ENCODE measurements around the gene LHFPL2. TPM values are rescaled to one million over a fixed set of nuclear protein-coding genes. Genes with fewer than 3 reads are reported as not detected.

The LHFPL2 gene
- polyA plus RNA-seq, 1 donor = 40.7 TPM

- Histone ChIP-seq H3K27ac (ENCODE audit: low read length) (no peak overlapping the region), H3K9me3 (ENCODE audit: control insufficient read depth, low read depth, low read length) (no peaks in the 10 kb centered on the region), H3K4me3 (ENCODE audit: low read length) (no peak overlapping the region), H3K36me3 (ENCODE audit: control insufficient read depth, insufficient read depth, low read length) (peaks cover 44% of the 10 kb centered on the region), H3K4me1 (ENCODE audit: control insufficient read depth, insufficient read depth, low read length) (peaks cover 28% of the 10 kb centered on the region), H3K27me3 (ENCODE audit: control insufficient read depth, insufficient read depth, low read length) (no peaks in the 10 kb centered on the region)
- WGBS (ENCODE audit: insufficient coverage, low lambda C conversion rate) = no CpG with 5 or more reads among the region's 2 CpGs
- DNase-seq = no peak
Measured at GRCh38 chr5:78633700-78634099, 14.9 kb downstream of the LHFPL2 start.

GRCh38 chr5:78632467-78632866 is 16.1 kb downstream of the LHFPL2 start:
- H3K4me3 ChIP-seq (ENCODE audit: low read length) = no peak overlapping the region
- peaks cover 51% of the 10 kb centered on the region for H3K36me3 ChIP-seq (ENCODE audit: control insufficient read depth, insufficient read depth, low read length)
- WGBS (ENCODE audit: insufficient coverage, low lambda C conversion rate) = no CpG with 5 or more reads among the region's 2 CpGs
- H3K9me3 ChIP-seq (ENCODE audit: control insufficient read depth, low read depth, low read length) = no peaks in the 10 kb centered on the region
- no peak overlapping the region for H3K27ac ChIP-seq (ENCODE audit: low read length)
- H3K4me1 ChIP-seq (ENCODE audit: control insufficient read depth, insufficient read depth, low read length) = peaks cover 28% of the 10 kb centered on the region
- DNase-seq = no peak
- no peaks in the 10 kb centered on the region for H3K27me3 ChIP-seq (ENCODE audit: control insufficient read depth, insufficient read depth, low read length)

DNA sequence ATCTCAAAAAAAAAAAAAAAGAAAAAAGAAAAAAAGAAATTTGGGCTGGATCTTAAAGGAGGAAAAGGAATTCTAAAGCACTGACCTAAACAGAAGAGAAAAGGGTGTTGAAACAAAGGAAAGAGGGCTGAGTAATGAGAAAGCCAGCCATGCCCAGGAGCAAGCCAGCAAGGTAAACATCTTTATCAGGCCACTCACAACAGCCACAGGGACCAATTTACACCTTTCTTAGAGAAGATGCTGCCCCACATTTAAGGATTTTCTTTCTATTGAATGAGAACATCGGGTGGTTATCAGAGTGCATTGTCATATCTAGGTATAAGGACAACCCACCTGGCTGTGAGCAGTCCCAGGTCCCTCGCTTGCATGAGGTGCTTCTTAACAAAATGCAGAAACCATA is 16.6 kb downstream of the LHFPL2 start:
- Histone ChIP-seq H3K36me3 (ENCODE audit: control insufficient read depth, insufficient read depth, low read length) (peaks cover 54% of the 10 kb centered on the region), H3K27me3 (ENCODE audit: control insufficient read depth, insufficient read depth, low read length) (no peaks in the 10 kb centered on the region), H3K9me3 (ENCODE audit: control insufficient read depth, low read depth, low read length) (no peaks in the 10 kb centered on the region), H3K27ac (ENCODE audit: low read length) (no peak overlapping the region), H3K4me3 (ENCODE audit: low read length) (no peak overlapping the region), H3K4me1 (ENCODE audit: control insufficient read depth, insufficient read depth, low read length) (peaks cover 28% of the 10 kb centered on the region)
- no peak for DNase-seq
- WGBS (ENCODE audit: insufficient coverage, low lambda C conversion rate) = no CpG with 5 or more reads among the region's 2 CpGs

GRCh38 chr5:78630047-78630446 is 18.5 kb downstream of the LHFPL2 start:
- H3K9me3 ChIP-seq (ENCODE audit: control insufficient read depth, low read depth, low read length) = no peaks in the 10 kb centered on the region
- no peak for DNase-seq
- no CpG with 5 or more reads among the region's 6 CpGs for WGBS (ENCODE audit: insufficient coverage, low lambda C conversion rate)
- peaks cover 28% of the 10 kb centered on the region for H3K4me1 ChIP-seq (ENCODE audit: control insufficient read depth, insufficient read depth, low read length)
- no peak overlapping the region for H3K4me3 ChIP-seq (ENCODE audit: low read length)
- H3K27ac ChIP-seq (ENCODE audit: low read length) = no peak overlapping the region
- H3K36me3 ChIP-seq (ENCODE audit: control insufficient read depth, insufficient read depth, low read length) = peaks cover 72% of the 10 kb centered on the region
- H3K27me3 ChIP-seq (ENCODE audit: control insufficient read depth, insufficient read depth, low read length) = no peaks in the 10 kb centered on the region

GRCh38 chr5:78629624-78630023 is 18.9 kb downstream of the LHFPL2 start:
- no CpG with 5 or more reads among the region's 3 CpGs for WGBS (ENCODE audit: insufficient coverage, low lambda C conversion rate)
- no peaks in the 10 kb centered on the region for H3K9me3 ChIP-seq (ENCODE audit: control insufficient read depth, low read depth, low read length)
- no peak overlapping the region for H3K27ac ChIP-seq (ENCODE audit: low read length)
- H3K4me1 ChIP-seq (ENCODE audit: control insufficient read depth, insufficient read depth, low read length) = peaks cover 27% of the 10 kb centered on the region
- no peak overlapping the region for H3K4me3 ChIP-seq (ENCODE audit: low read length)
- peaks cover 74% of the 10 kb centered on the region for H3K36me3 ChIP-seq (ENCODE audit: control insufficient read depth, insufficient read depth, low read length)
- no peak for DNase-seq
- H3K27me3 ChIP-seq (ENCODE audit: control insufficient read depth, insufficient read depth, low read length) = no peaks in the 10 kb centered on the region

DNA sequence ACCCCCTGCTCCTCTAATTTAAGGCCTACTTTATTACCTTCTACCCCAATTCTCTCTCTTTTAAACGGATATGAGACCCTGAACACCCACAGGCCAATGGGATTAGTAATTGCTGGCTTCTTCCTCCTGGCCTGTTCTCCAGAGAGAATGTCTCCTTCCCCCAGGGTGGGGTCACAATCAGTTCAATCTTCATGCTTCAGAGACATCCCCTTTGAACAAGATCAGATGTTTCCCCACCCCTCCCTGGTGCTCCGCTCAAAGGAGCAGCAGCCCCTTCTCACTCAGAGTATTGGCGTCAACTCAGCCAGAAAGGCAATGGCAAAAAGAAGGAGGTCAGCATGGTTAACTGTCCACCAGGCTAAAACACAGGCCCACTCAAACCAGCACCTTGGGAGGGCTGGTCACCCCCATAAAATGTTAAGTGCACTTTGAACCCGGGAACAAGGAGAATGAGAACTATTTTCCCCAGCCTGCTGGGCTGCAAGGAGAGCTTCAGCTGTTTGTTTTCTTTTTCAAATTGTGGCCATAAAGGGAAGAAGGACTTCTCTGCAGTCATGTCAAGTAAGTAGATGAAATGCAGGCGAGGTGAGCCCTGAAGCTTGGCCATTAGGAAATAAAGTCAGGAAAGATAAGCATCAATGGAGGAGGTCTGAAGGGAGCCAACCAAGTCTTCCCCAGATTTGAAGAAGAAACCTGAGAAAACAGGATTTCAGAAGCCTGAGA is 20.1 kb downstream of the LHFPL2 start:
- no peak for DNase-seq
- no peak overlapping the region for H3K4me3 ChIP-seq (ENCODE audit: low read length)
- H3K27me3 ChIP-seq (ENCODE audit: control insufficient read depth, insufficient read depth, low read length) = no peaks in the 10 kb centered on the region
- 57% methylated on average over 2 of the region's 5 CpGs for WGBS (ENCODE audit: insufficient coverage, low lambda C conversion rate)
- H3K9me3 ChIP-seq (ENCODE audit: control insufficient read depth, low read depth, low read length) = no peaks in the 10 kb centered on the region
- peaks cover 16% of the 10 kb centered on the region for H3K4me1 ChIP-seq (ENCODE audit: control insufficient read depth, insufficient read depth, low read length)
- H3K36me3 ChIP-seq (ENCODE audit: control insufficient read depth, insufficient read depth, low read length) = peaks cover 79% of the 10 kb centered on the region
- H3K27ac ChIP-seq (ENCODE audit: low read length) = no peak overlapping the region

- Histone ChIP-seq H3K27me3 (ENCODE audit: control insufficient read depth, insufficient read depth, low read length) (no peaks in the 10 kb centered on the region), H3K4me3 (ENCODE audit: low read length) (no peak overlapping the region), H3K4me1 (ENCODE audit: control insufficient read depth, insufficient read depth, low read length) (peaks cover 15% of the 10 kb centered on the region), H3K36me3 (ENCODE audit: control insufficient read depth, insufficient read depth, low read length) (peaks cover 72% of the 10 kb centered on the region), H3K9me3 (ENCODE audit: control insufficient read depth, low read depth, low read length) (no peaks in the 10 kb centered on the region), H3K27ac (ENCODE audit: low read length) (no peak overlapping the region)
- no peak for DNase-seq
- WGBS (ENCODE audit: insufficient coverage, low lambda C conversion rate) = no CpG with 5 or more reads among the region's 6 CpGs
Measured at GRCh38 chr5:78627766-78628165, 20.8 kb downstream of the LHFPL2 start.

DNA sequence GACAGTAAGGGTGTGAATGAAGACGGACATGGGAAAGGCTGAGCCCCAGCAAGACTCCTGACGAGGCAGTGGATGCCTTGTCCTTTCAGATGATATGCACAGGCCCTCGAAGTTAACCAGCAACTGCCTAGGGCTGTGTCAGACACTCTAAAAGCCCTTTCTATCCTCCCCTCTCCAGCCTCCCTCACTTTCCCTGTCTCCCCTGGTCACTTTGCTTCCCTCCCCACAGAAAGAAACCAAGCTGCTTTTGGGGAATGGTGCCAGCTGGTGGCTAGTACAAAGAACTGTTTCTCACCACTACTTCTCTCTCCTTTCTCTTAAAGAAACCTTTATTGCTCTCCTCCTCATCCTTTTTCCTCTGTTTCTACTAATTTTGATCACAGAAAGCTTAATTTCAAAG is 21.4 kb downstream of the LHFPL2 start:
- Histone ChIP-seq H3K4me1 (ENCODE audit: control insufficient read depth, insufficient read depth, low read length) (peaks cover 17% of the 10 kb centered on the region), H3K27ac (ENCODE audit: low read length) (peak overlapping the region; percentile 16), H3K36me3 (ENCODE audit: control insufficient read depth, insufficient read depth, low read length) (peaks cover 67% of the 10 kb centered on the region), H3K27me3 (ENCODE audit: control insufficient read depth, insufficient read depth, low read length) (no peaks in the 10 kb centered on the region), H3K4me3 (ENCODE audit: low read length) (no peak overlapping the region), H3K9me3 (ENCODE audit: control insufficient read depth, low read depth, low read length) (no peaks in the 10 kb centered on the region)
- no CpG with 5 or more reads among the region's 3 CpGs for WGBS (ENCODE audit: insufficient coverage, low lambda C conversion rate)
- DNase-seq = no peak

DNA sequence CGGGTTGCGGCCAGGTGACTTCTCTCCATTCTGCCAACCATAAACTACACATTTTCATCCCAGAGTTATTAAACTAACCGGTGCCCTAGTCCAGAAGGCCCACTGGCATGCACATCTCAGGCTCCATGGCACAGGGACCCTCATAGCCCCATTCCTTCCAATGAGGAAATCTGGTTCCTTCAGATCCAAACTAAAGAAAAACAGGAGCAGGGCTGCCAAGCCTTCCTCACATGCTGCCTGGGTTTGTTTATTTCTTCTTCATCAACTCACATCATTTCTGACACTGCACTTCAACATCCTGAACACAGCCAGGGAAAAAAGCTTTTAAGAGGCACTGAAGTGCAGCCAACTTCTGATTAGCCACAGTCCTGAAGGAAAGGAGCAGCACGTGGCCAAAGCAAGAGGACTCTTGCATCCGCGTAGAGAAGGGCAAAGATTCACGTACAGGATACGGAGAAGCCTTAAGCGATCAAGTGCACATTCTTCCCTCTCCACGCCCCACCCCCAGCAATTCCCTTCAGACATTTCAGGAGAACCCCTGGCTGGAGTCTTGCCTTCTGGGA is 22.5 kb downstream of the LHFPL2 start:
- peaks cover 59% of the 10 kb centered on the region for H3K36me3 ChIP-seq (ENCODE audit: control insufficient read depth, insufficient read depth, low read length)

DNA sequence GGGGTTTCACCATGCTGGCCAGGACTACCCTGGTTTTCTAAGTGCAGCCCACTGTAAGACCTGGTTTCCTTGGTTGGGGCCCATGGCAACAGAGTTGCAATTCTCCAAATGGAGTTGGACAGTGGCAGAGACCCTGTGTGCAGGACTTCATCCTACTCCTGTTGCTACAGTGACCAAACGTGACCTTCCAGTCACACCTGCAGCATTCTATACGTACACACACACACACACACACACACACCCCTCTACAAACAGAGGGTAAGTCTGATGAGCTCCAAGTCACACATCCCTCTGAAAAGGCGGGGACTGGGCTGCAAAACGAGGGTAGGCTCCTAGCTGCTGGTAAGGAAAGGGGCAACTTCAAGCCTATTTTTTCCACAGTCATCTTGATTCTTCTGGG is 23.6 kb downstream of the LHFPL2 start:
- H3K4me3 ChIP-seq (ENCODE audit: low read length) = no peak overlapping the region
- no peaks in the 10 kb centered on the region for H3K9me3 ChIP-seq (ENCODE audit: control insufficient read depth, low read depth, low read length)
- no CpG with 5 or more reads among the region's 4 CpGs for WGBS (ENCODE audit: insufficient coverage, low lambda C conversion rate)
- DNase-seq = no peak
- no peaks in the 10 kb centered on the region for H3K27me3 ChIP-seq (ENCODE audit: control insufficient read depth, insufficient read depth, low read length)
- H3K27ac ChIP-seq (ENCODE audit: low read length) = no peak overlapping the region
- peaks cover 53% of the 10 kb centered on the region for H3K36me3 ChIP-seq (ENCODE audit: control insufficient read depth, insufficient read depth, low read length)
- H3K4me1 ChIP-seq (ENCODE audit: control insufficient read depth, insufficient read depth, low read length) = peaks cover 17% of the 10 kb centered on the region

More for the DNA sequence above, 22.5 kb downstream of the LHFPL2 start:
- Histone ChIP-seq H3K27ac (ENCODE audit: low read length) (no peak overlapping the region), H3K4me3 (ENCODE audit: low read length) (no peak overlapping the region), H3K9me3 (ENCODE audit: control insufficient read depth, low read depth, low read length) (no peaks in the 10 kb centered on the region), H3K4me1 (ENCODE audit: control insufficient read depth, insufficient read depth, low read length) (peaks cover 17% of the 10 kb centered on the region), H3K27me3 (ENCODE audit: control insufficient read depth, insufficient read depth, low read length) (no peaks in the 10 kb centered on the region)
- no CpG with 5 or more reads among the region's 10 CpGs for WGBS (ENCODE audit: insufficient coverage, low lambda C conversion rate)
- no peak for DNase-seq

Measured in large intestine (tissue), 3 donors.